OCI-LY7 (cell line): Measurements from ENCODE around the gene INSR. TPM values are rescaled to one million over a fixed set of nuclear protein-coding genes. Genes with fewer than 3 reads are reported as not detected.
A peak's percentile ranks its signal among the peaks of the same experiment; 100 is the strongest.

ENCODE experiments used
- BruUV-seq: library from RNA; stranded (reverse); fragments of 400-500 nt; replicated peaks from 2 replicates; lab custom pipeline; 2021; lab: Mats Ljungman, UMichigan
- CTCF ChIA-PET: fragments of 300-600 bp; sonication (Branson Sonifier 250); formaldehyde crosslinking; loops from one replicate; lab custom pipeline; 2022; ENCODE audit warnings: antibody characterized with exemption; ENCODE audit not compliant: unreplicated experiment; lab: Charles Lee
- POLR2A ChIA-PET: fragments of 300-600 bp; sonication (Branson Sonifier 250); formaldehyde crosslinking; loops from one replicate; lab custom pipeline; 2022; ENCODE audit warnings: antibody characterized with exemption; lab: Charles Lee
- DNase-seq: peaks from one replicate; pipeline ENCODE4 v3.0.0-alpha.2; 2015; ENCODE audit warnings: low spot score
- H2AFZ ChIP-seq: fragments of 200-600 bp; sonication (generic), shearing (Covaris generic); 2 replicates; pipeline ENCODE4 v1.6.1; 2014; ENCODE audit warnings: mild to moderate bottlenecking, antibody characterized with exemption, low read length, moderate library complexity
- H3K27ac ChIP-seq: fragments of 200-600 bp; sonication (generic); 2 replicates; pipeline ENCODE4 v1.5.1; 2014; ENCODE audit warnings: mixed run types, low read depth, mild to moderate bottlenecking, moderate library complexity, low read length, inconsistent platforms; ENCODE audit not compliant: poor library complexity, severe bottlenecking
- H3K36me3 ChIP-seq: fragments of 200-600 bp; sonication (generic); 2 replicates; pipeline ENCODE4 v1.6.1; 2014; ENCODE audit warnings: mild to moderate bottlenecking, antibody characterized with exemption, low read length, moderate library complexity, mixed read lengths; ENCODE audit not compliant: insufficient read depth
- H3K4me1 ChIP-seq: fragments of 200-600 bp; sonication (generic); 2 replicates; pipeline ENCODE4 v1.5.1; 2014; ENCODE audit warnings: mild to moderate bottlenecking, low read length; ENCODE audit not compliant: insufficient read depth, poor library complexity, severe bottlenecking
- H3K4me2 ChIP-seq: fragments of 200-600 bp; sonication (generic); 2 replicates; pipeline ENCODE4 v1.6.1; 2014; ENCODE audit warnings: mild to moderate bottlenecking, low read length
- H3K4me3 ChIP-seq: fragments of 200-600 bp; sonication (generic); 2 replicates; pipeline ENCODE4 v1.5.1; 2014; ENCODE audit warnings: mild to moderate bottlenecking, low read depth, low read length; ENCODE audit not compliant: poor library complexity, severe bottlenecking
- H3K79me2 ChIP-seq: fragments of 200-600 bp; sonication (generic); 2 replicates; pipeline ENCODE4 v1.6.1; 2016; ENCODE audit warnings: low read depth, mild to moderate bottlenecking, low read length, moderate library complexity, mixed read lengths; ENCODE audit not compliant: insufficient read depth
- H3K9me2 ChIP-seq: fragments of 200-600 bp; sonication (generic); 2 replicates; pipeline ENCODE4 v1.6.1; 2016; ENCODE audit warnings: mild to moderate bottlenecking, low read length, mixed read lengths; ENCODE audit not compliant: insufficient read depth
- H3K9me3 ChIP-seq: fragments of 200-600 bp; sonication (generic); 2 replicates; pipeline ENCODE4 v1.6.1; 2014; ENCODE audit warnings: mild to moderate bottlenecking, mixed run types, low read length, mixed read lengths
- H4K20me1 ChIP-seq: fragments of 200-600 bp; sonication (generic); 2 replicates; pipeline ENCODE4 v1.6.1; 2014; ENCODE audit warnings: mild to moderate bottlenecking, antibody characterized with exemption, low read length, moderate library complexity, mixed read lengths; ENCODE audit not compliant: insufficient read depth
- EZH2phosphoT487 ChIP-seq: fragments of 200-600 bp; sonication (generic); IDR thresholded peaks from 2 replicates; pipeline ENCODE4 v1.6.1; 2018; ENCODE audit warnings: low read depth, borderline replicate concordance, mild to moderate bottlenecking, mixed run types, antibody characterized with exemption, low read length, moderate library complexity, mixed read lengths
- intact Hi-C: fragments of 100-400 bp; cut with micrococcal nuclease; formaldehyde crosslinking; loops from one replicate; pipeline ENCODE4 v1.10.0; 2022; ENCODE audit not compliant: unreplicated experiment
- total RNA-seq, 2 experiments: library from RNA; depleted of rRNA in 1 of 2; stranded (reverse); fragments of >200 nt in 1 of 2; shearing (Covaris generic) in 1 of 2; gene quantifications; 2 replicates each; pipeline ENCODE4 v1.2.3, GENCODE V29; 2014 to 2022
- TF ChIP-seq, protein P1 (sequence below): fragments of 200-600 bp; sonication (generic); conservative IDR thresholded peaks from 2 replicates; pipeline ENCODE4 v1.5.1; 2014; ENCODE audit warnings: mild to moderate bottlenecking, antibody characterized with exemption, low read length, moderate library complexity, mixed read lengths

The INSR gene
- total RNA-seq, 2 experiments from 2014 or later, result 57.7 to 74.0 TPM

DNA sequence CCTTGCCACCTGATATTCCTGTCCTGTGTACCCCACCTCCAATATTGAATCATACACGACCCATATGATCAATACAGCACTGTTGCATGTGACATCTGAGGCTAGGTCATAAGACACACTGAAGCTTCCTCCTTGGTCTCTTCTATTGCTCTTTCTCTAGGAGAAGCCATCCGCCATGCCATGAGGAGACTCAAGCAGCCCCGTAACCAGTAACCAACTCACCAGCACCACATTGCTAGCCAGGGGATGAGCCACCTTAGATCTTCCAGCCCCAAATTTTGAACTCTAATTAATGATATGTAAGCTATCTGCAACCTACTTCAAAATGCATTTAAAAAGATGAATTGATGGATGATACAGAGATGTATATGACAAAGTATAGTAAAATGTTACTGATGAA lies 196.1 kb downstream of the INSR start:
- peak overlapping the region; percentile 67 for H3K4me3 ChIP-seq
- ChIA-PET POLR2A (interaction anchor here (1.8 kb wide), 1 partner anchor 232 kb away, joined by 10 read pairs; no protein-coding TSS in a partner anchor), CTCF (no interaction called here)
- H3K9me3 ChIP-seq, result peaks cover 5% of the 10 kb centered on the region; the same call in 1 of the 2 replicates
- TF ChIP-seq, protein P1, sequence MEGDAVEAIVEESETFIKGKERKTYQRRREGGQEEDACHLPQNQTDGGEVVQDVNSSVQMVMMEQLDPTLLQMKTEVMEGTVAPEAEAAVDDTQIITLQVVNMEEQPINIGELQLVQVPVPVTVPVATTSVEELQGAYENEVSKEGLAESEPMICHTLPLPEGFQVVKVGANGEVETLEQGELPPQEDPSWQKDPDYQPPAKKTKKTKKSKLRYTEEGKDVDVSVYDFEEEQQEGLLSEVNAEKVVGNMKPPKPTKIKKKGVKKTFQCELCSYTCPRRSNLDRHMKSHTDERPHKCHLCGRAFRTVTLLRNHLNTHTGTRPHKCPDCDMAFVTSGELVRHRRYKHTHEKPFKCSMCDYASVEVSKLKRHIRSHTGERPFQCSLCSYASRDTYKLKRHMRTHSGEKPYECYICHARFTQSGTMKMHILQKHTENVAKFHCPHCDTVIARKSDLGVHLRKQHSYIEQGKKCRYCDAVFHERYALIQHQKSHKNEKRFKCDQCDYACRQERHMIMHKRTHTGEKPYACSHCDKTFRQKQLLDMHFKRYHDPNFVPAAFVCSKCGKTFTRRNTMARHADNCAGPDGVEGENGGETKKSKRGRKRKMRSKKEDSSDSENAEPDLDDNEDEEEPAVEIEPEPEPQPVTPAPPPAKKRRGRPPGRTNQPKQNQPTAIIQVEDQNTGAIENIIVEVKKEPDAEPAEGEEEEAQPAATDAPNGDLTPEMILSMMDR, result no peak
- TF ChIP-seq EZH2phosphoT487, result no peak
- peak overlapping the region; percentile 86 for H3K4me2 ChIP-seq
- H3K4me1 ChIP-seq, result peaks cover 22% of the 10 kb centered on the region
- no peaks in the 10 kb centered on the region for H4K20me1 ChIP-seq
- no peaks in the 10 kb centered on the region for H3K9me2 ChIP-seq
- peak overlapping the region; percentile 38; the same call in 1 of the 2 replicates for H2AFZ ChIP-seq
- no peaks in the 10 kb centered on the region for H3K79me2 ChIP-seq
- intact Hi-C loops, result loop anchor here (2.0 kb wide), 1 partner anchor 251 kb away; the partner anchor contains the start of gene ARHGEF18
- H3K27ac ChIP-seq, result no peak overlapping the region
- BruUV-seq, result TSS peak; percentile 79
- no peak for DNase-seq
- no peaks in the 10 kb centered on the region for H3K36me3 ChIP-seq

DNA sequence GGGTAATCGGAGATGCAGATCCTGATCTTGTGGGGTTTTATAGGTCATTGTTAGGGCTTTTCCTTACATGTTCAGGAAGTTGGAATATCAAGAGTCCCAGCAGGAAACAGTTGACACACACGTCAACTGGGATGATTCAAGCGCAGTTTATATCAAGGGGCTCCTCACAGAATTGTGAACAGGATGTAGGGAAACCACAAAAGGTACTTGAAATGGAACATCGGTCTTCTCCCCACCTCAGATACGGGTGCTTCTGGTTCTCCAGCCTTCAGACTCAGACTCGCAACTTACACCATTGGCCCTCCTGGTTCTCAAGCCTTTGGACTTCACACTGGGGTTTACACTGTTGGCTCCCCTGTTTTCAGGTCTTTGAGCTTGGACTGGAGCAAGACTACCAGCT lies 205.2 kb downstream of the INSR start:
- Histone ChIP-seq H3K9me2 (no peaks in the 10 kb centered on the region), H3K4me3 (no peak overlapping the region), H3K36me3 (peaks cover 28% of the 10 kb centered on the region), H2AFZ (no peak overlapping the region), H3K4me2 (no peak overlapping the region), H3K9me3 (peaks cover 19% of the 10 kb centered on the region), H4K20me1 (no peaks in the 10 kb centered on the region), H3K4me1 (no peaks in the 10 kb centered on the region), H3K79me2 (no peaks in the 10 kb centered on the region), H3K27ac (no peak overlapping the region)
- TF ChIP-seq, protein P1, result no peak
- TF ChIP-seq EZH2phosphoT487, result no peak
- BruUV-seq, result no TSS peak
- ChIA-PET CTCF (no interaction called here), POLR2A (no interaction called here)
- intact Hi-C loops, result no loop called here
- no peak for DNase-seq

DNA sequence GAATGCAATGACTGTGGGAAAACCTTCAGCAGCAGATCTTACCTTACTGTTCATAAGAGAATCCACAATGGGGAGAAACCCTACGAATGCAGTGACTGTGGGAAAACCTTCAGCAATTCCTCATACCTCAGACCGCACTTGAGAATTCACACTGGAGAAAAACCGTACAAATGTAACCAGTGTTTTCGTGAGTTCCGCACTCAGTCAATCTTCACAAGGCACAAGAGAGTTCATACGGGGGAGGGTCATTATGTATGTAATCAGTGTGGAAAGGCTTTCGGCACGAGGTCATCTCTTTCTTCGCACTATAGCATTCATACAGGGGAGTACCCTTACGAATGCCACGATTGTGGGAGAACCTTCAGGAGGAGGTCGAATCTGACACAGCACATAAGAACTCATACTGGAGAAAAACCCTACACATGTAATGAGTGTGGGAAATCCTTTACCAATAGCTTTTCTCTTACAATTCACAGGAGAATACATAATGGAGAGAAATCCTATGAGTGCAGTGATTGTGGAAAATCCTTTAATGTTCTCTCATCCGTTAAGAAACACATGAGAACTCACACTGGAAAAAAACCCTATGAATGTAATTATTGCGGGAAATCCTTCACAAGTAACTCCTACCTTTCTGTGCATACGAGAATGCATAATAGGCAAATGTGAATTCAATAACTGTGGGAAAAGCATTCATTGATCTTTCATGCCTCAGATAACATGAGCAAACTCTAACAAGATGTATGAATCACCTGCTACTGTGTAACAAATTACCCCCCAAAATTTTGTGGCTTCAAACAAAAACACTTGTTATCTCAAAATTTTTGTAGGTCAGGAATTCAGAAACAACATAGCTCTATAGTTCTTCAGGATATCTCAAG lies 210.9 kb downstream of the INSR start:
- peak; percentile 20 for DNase-seq
- Histone ChIP-seq H3K9me3 (peaks cover 72% of the 10 kb centered on the region), H3K4me3 (no peak overlapping the region), H3K79me2 (no peaks in the 10 kb centered on the region), H4K20me1 (no peaks in the 10 kb centered on the region), H3K36me3 (peaks cover 82% of the 10 kb centered on the region), H2AFZ (no peak overlapping the region), H3K9me2 (no peaks in the 10 kb centered on the region), H3K4me1 (no peaks in the 10 kb centered on the region), H3K27ac (no peak overlapping the region), H3K4me2 (no peak overlapping the region)
- intact Hi-C loops, result no loop called here
- TF ChIP-seq, protein P1, result no peak
- no peak for TF ChIP-seq EZH2phosphoT487
- CTCF ChIA-PET, result no interaction called here
- POLR2A ChIA-PET, result no interaction called here
- no TSS peak for BruUV-seq
